ENCODE measurements around the gene TRIM2. TPM values are rescaled to one million over a fixed set of nuclear protein-coding genes. Genes with fewer than 3 reads are reported as not detected.

TRIM2 gene
- total RNA-seq, 5 donors from 2014 or later (not counting 1 experiment from before 2014, with no cell fraction given): 3.5 to 8.4 (median 4.4) TPM

- no peaks in the 10 kb centered on the region for H3K4me1 ChIP-seq (ENCODE audit: control insufficient read depth in 1 of 2, extremely low read depth in 1 of 2, insufficient read depth in 2 of 2, low read length in 2 of 2)
- H3K36me3 Mint-ChIP-seq: peaks cover 4% of the 10 kb centered on the region
Measured at GRCh38 chr4:153174821-153175567, 29.2 kb upstream of the TRIM2 start.

GRCh38 chr4:153176938-153177337, 27.3 kb upstream of the TRIM2 start:
- H3K4me3 Mint-ChIP-seq: no peak overlapping the region

More at GRCh38 chr4:153174821-153175567, 29.2 kb upstream of the TRIM2 start:
- CTCF ChIA-PET: no interaction called here
- peaks cover under 1 to 4% of the 10 kb centered on the region in 2 donors for H3K27me3 Mint-ChIP-seq
- no peaks in the 10 kb centered on the region for H3K4me1 Mint-ChIP-seq
- H3K4me3 ChIP-seq (ENCODE audit: control insufficient read depth in 1 of 2, extremely low read depth in 1 of 2, low read length in 1 of 2): no peak overlapping the region
- ATAC-seq (replicated peaks in 1 of 4): no peak
- POLR2A ChIA-PET: interaction anchor here in 1 of 2 donors (0.6 kb wide), 1 partner anchor 39 kb away, joined by 7 read pairs; no protein-coding TSS in a partner anchor
- H3K27ac Mint-ChIP-seq: no peak overlapping the region
- H3K9me3 Mint-ChIP-seq: no peaks in the 10 kb centered on the region
- H3K27me3 ChIP-seq (replicated peaks in 1 of 2; ENCODE audit: control insufficient read depth in 2 of 2, extremely low read depth in 1 of 2, insufficient read depth in 2 of 2, low read length in 1 of 2): peaks cover 0 to 3% of the 10 kb centered on the region in 2 experiments
- WGBS (ENCODE audit: insufficient coverage): 95% methylated on average over 8 of the region's 22 CpGs
- no peak overlapping the region for H3K4me3 Mint-ChIP-seq
- H3K27ac ChIP-seq (ENCODE audit: low read length): no peak overlapping the region
- no peaks in the 10 kb centered on the region for H3K36me3 ChIP-seq (ENCODE audit: control insufficient read depth in 2 of 2, extremely low read depth in 1 of 2, insufficient read depth in 1 of 2, low read length in 1 of 2)
- no peak for DNase-seq
- H3K9me3 ChIP-seq: no peaks in the 10 kb centered on the region

GRCh38 chr4:153177841-153178240, 26.4 kb upstream of the TRIM2 start:
- Histone ChIP-seq H3K27me3 (replicated peaks in 1 of 2; ENCODE audit: control insufficient read depth in 2 of 2, extremely low read depth in 1 of 2, insufficient read depth in 2 of 2, low read length in 1 of 2) (peaks cover 0 to 6% of the 10 kb centered on the region in 2 experiments), H3K36me3 (ENCODE audit: control insufficient read depth in 2 of 2, extremely low read depth in 1 of 2, insufficient read depth in 1 of 2, low read length in 1 of 2) (no peaks in the 10 kb centered on the region), H3K4me1 (ENCODE audit: control insufficient read depth in 1 of 2, extremely low read depth in 1 of 2, insufficient read depth in 2 of 2, low read length in 2 of 2) (no peaks in the 10 kb centered on the region), H3K4me3 (ENCODE audit: control insufficient read depth in 1 of 2, extremely low read depth in 1 of 2, low read length in 1 of 2) (no peak overlapping the region), H3K9me3 (no peaks in the 10 kb centered on the region), H3K27ac (ENCODE audit: low read length) (no peak overlapping the region)
- Mint-ChIP-seq H3K9me3 (no peaks in the 10 kb centered on the region), H3K27me3 (no peaks in the 10 kb centered on the region), H3K36me3 (no peaks in the 10 kb centered on the region), H3K27ac (no peak overlapping the region), H3K4me3 (peak overlapping the region in 1 of 3 donors; percentile 17), H3K4me1 (no peaks in the 10 kb centered on the region)
- 100% methylated on average over 2 of the region's 7 CpGs for WGBS (ENCODE audit: insufficient coverage)
- ChIA-PET CTCF (no interaction called here), POLR2A (no interaction called here)
- DNase-seq (no peak), ATAC-seq (replicated peaks in 1 of 4) (no peak)

More at GRCh38 chr4:153176938-153177337, 27.3 kb upstream of the TRIM2 start:
- Mint-ChIP-seq H3K9me3 (no peaks in the 10 kb centered on the region), H3K27me3 (no peaks in the 10 kb centered on the region), H3K4me1 (no peaks in the 10 kb centered on the region), H3K27ac (no peak overlapping the region), H3K36me3 (peaks cover 4% of the 10 kb centered on the region)
- ATAC-seq (replicated peaks in 1 of 4) (no peak), DNase-seq (no peak)
- no peak overlapping the region for H3K4me3 ChIP-seq (ENCODE audit: control insufficient read depth in 1 of 2, extremely low read depth in 1 of 2, low read length in 1 of 2)
- POLR2A ChIA-PET: no interaction called here
- CTCF ChIA-PET: no interaction called here
- H3K27me3 ChIP-seq (replicated peaks in 1 of 2; ENCODE audit: control insufficient read depth in 2 of 2, extremely low read depth in 1 of 2, insufficient read depth in 2 of 2, low read length in 1 of 2): peaks cover 0 to 6% of the 10 kb centered on the region in 2 experiments
- H3K27ac ChIP-seq (ENCODE audit: low read length): no peak overlapping the region
- H3K4me1 ChIP-seq (ENCODE audit: control insufficient read depth in 1 of 2, extremely low read depth in 1 of 2, insufficient read depth in 2 of 2, low read length in 2 of 2): no peaks in the 10 kb centered on the region
- H3K9me3 ChIP-seq: no peaks in the 10 kb centered on the region
- no peaks in the 10 kb centered on the region for H3K36me3 ChIP-seq (ENCODE audit: control insufficient read depth in 2 of 2, extremely low read depth in 1 of 2, insufficient read depth in 1 of 2, low read length in 1 of 2)
- WGBS (ENCODE audit: insufficient coverage): no CpG with 5 or more reads among the region's 3 CpGs

GRCh38 chr4:153179100-153179499, 25.1 kb upstream of the TRIM2 start:
- POLR2A ChIA-PET: no interaction called here
- no peak for ATAC-seq (replicated peaks in 1 of 4)
- CTCF ChIA-PET: no interaction called here

GRCh38 chr4:153181293-153181692, 22.9 kb upstream of the TRIM2 start:
- no peak for DNase-seq
- no peak overlapping the region for H3K4me3 Mint-ChIP-seq
- H3K4me1 ChIP-seq (ENCODE audit: control insufficient read depth in 1 of 2, extremely low read depth in 1 of 2, insufficient read depth in 2 of 2, low read length in 2 of 2): no peaks in the 10 kb centered on the region
- H3K36me3 Mint-ChIP-seq: no peaks in the 10 kb centered on the region
- ChIA-PET CTCF (no interaction called here), POLR2A (interaction anchor here in 1 of 2 donors (0.6 kb wide), 1 partner anchor 19 kb away, joined by 4 read pairs; no protein-coding TSS in a partner anchor)
- H3K27me3 Mint-ChIP-seq: no peaks in the 10 kb centered on the region
- H3K4me3 ChIP-seq (ENCODE audit: control insufficient read depth in 1 of 2, extremely low read depth in 1 of 2, low read length in 1 of 2): no peak overlapping the region
- WGBS (ENCODE audit: insufficient coverage): 79% methylated on average over 3 of the region's 6 CpGs
- no peak overlapping the region for H3K27ac ChIP-seq (ENCODE audit: low read length)
- no peaks in the 10 kb centered on the region for H3K36me3 ChIP-seq (ENCODE audit: control insufficient read depth in 2 of 2, extremely low read depth in 1 of 2, insufficient read depth in 1 of 2, low read length in 1 of 2)
- H3K27ac Mint-ChIP-seq: no peak overlapping the region
- H3K27me3 ChIP-seq (replicated peaks in 1 of 2; ENCODE audit: control insufficient read depth in 2 of 2, extremely low read depth in 1 of 2, insufficient read depth in 2 of 2, low read length in 1 of 2): peaks cover 0 to 3% of the 10 kb centered on the region in 2 experiments
- no peak for ATAC-seq (replicated peaks in 1 of 4)
- H3K9me3 Mint-ChIP-seq: no peaks in the 10 kb centered on the region
- peaks cover 0 to 4% (median 0%) of the 10 kb centered on the region in 3 donors for H3K4me1 Mint-ChIP-seq
- no peaks in the 10 kb centered on the region for H3K9me3 ChIP-seq

More at GRCh38 chr4:153179100-153179499, 25.1 kb upstream of the TRIM2 start:
- H3K27ac Mint-ChIP-seq: no peak overlapping the region
- H3K27me3 Mint-ChIP-seq: no peaks in the 10 kb centered on the region
- no peaks in the 10 kb centered on the region for H3K36me3 Mint-ChIP-seq
- no peak for DNase-seq
- H3K9me3 ChIP-seq: no peaks in the 10 kb centered on the region
- H3K4me1 Mint-ChIP-seq: peaks cover 0 to 4% (median 0%) of the 10 kb centered on the region in 3 donors
- no peak overlapping the region for H3K27ac ChIP-seq (ENCODE audit: low read length)
- H3K4me3 Mint-ChIP-seq: no peak overlapping the region
- H3K9me3 Mint-ChIP-seq: no peaks in the 10 kb centered on the region
- H3K4me3 ChIP-seq (ENCODE audit: control insufficient read depth in 1 of 2, extremely low read depth in 1 of 2, low read length in 1 of 2): no peak overlapping the region
- H3K36me3 ChIP-seq (ENCODE audit: control insufficient read depth in 2 of 2, extremely low read depth in 1 of 2, insufficient read depth in 1 of 2, low read length in 1 of 2): no peaks in the 10 kb centered on the region
- H3K4me1 ChIP-seq (ENCODE audit: control insufficient read depth in 1 of 2, extremely low read depth in 1 of 2, insufficient read depth in 2 of 2, low read length in 2 of 2): no peaks in the 10 kb centered on the region
- peaks cover 0 to 3% of the 10 kb centered on the region in 2 experiments for H3K27me3 ChIP-seq (replicated peaks in 1 of 2; ENCODE audit: control insufficient read depth in 2 of 2, extremely low read depth in 1 of 2, insufficient read depth in 2 of 2, low read length in 1 of 2)

- no peak for ATAC-seq (replicated peaks in 1 of 4)
- POLR2A ChIA-PET: no interaction called here
Measured at GRCh38 chr4:153181700-153182099, 22.5 kb upstream of the TRIM2 start.

More at GRCh38 chr4:153181700-153182099, 22.5 kb upstream of the TRIM2 start:
- Histone ChIP-seq H3K27ac (ENCODE audit: low read length) (no peak overlapping the region), H3K36me3 (ENCODE audit: control insufficient read depth in 2 of 2, extremely low read depth in 1 of 2, insufficient read depth in 1 of 2, low read length in 1 of 2) (no peaks in the 10 kb centered on the region), H3K9me3 (no peaks in the 10 kb centered on the region), H3K4me3 (ENCODE audit: control insufficient read depth in 1 of 2, extremely low read depth in 1 of 2, low read length in 1 of 2) (no peak overlapping the region), H3K4me1 (ENCODE audit: control insufficient read depth in 1 of 2, extremely low read depth in 1 of 2, insufficient read depth in 2 of 2, low read length in 2 of 2) (no peaks in the 10 kb centered on the region), H3K27me3 (replicated peaks in 1 of 2; ENCODE audit: control insufficient read depth in 2 of 2, extremely low read depth in 1 of 2, insufficient read depth in 2 of 2, low read length in 1 of 2) (peaks cover 0 to 3% of the 10 kb centered on the region in 2 experiments)
- no peak overlapping the region for H3K27ac Mint-ChIP-seq
- WGBS (ENCODE audit: insufficient coverage): 70% methylated on average over 3 of the region's 6 CpGs
- H3K4me1 Mint-ChIP-seq: peaks cover 0 to 4% (median 0%) of the 10 kb centered on the region in 3 donors
- no peaks in the 10 kb centered on the region for H3K27me3 Mint-ChIP-seq
- H3K9me3 Mint-ChIP-seq: no peaks in the 10 kb centered on the region
- CTCF ChIA-PET: interaction anchor here in 1 of 2 donors (0.6 kb wide), 1 partner anchor 54 kb away, joined by 3 read pairs; no protein-coding TSS in a partner anchor
- no peaks in the 10 kb centered on the region for H3K36me3 Mint-ChIP-seq
- DNase-seq: no peak
- no peak overlapping the region for H3K4me3 Mint-ChIP-seq
